Nephron progenitor cell (in vitro differentiated cells): ENCODE data around the gene SPINK9.
"Not testable (repeated sequence)": the region's sequence is repeated elsewhere in the genome, so short reads cannot be mapped to it uniquely, and the experiment has no call there.

Source experiments
- DNase-seq: peaks from one replicate; pipeline ENCODE4 v3.0.0; 2021
- H3K27ac Mint-ChIP-seq: 2 replicates; pipeline ENCODE4 v1.8.0; 2021; ENCODE audit warnings: mild to moderate bottlenecking, moderate library complexity, mixed read lengths
- H3K27me3 Mint-ChIP-seq: 2 replicates; pipeline ENCODE4 v1.8.0; 2021; ENCODE audit warnings: mild to moderate bottlenecking, low read depth, mixed read lengths; ENCODE audit not compliant: poor library complexity
- H3K36me3 Mint-ChIP-seq: 2 replicates; pipeline ENCODE4 v1.8.0; 2021; ENCODE audit warnings: low read depth, mixed read lengths
- H3K4me1 Mint-ChIP-seq: 2 replicates; pipeline ENCODE4 v1.8.0; 2021; ENCODE audit warnings: mixed read lengths
- H3K4me3 Mint-ChIP-seq: 2 replicates; pipeline ENCODE4 v1.8.0; 2021; ENCODE audit warnings: mild to moderate bottlenecking, moderate library complexity, mixed read lengths
- H3K9me3 Mint-ChIP-seq: 2 replicates; pipeline ENCODE4 v1.8.0; 2021; ENCODE audit warnings: mild to moderate bottlenecking, moderate library complexity, mixed read lengths
- CTCF ChIP-seq: fragments of 200-600 bp; sonication (generic); IDR thresholded peaks from 2 replicates; pipeline ENCODE4 v1.5.0; 2021; ENCODE audit warnings: antibody characterized with exemption

Gene SPINK9

GRCh38 chr5:148311484-148311883 lies 23.9 kb upstream of the SPINK9 start:
- peaks cover 19% of the 10 kb centered on the region for H3K9me3 Mint-ChIP-seq
- TF ChIP-seq CTCF, result no peak

GRCh38 chr5:148312153-148312552 lies 23.2 kb upstream of the SPINK9 start, which contains the start of gene SPINK7:
Gene SPINK7 (plus strand): TSS chr5:148312423. CDS start chr5:148312484, 61 bp downstream.
- H3K4me3 Mint-ChIP-seq, result no peak within 1 kb of the TSS
- no peaks in the 10 kb centered on the region for H3K27me3 Mint-ChIP-seq
- H3K9me3 Mint-ChIP-seq, result peaks cover 19% of the 10 kb centered on the region
- peaks cover 3% of the 10 kb centered on the region for H3K4me1 Mint-ChIP-seq
- no peak for TF ChIP-seq CTCF
- DNase-seq, result no peak
- peaks cover 14% of the 10 kb centered on the region for H3K36me3 Mint-ChIP-seq
- H3K27ac Mint-ChIP-seq, result no peak within 1 kb of the TSS

More at GRCh38 chr5:148311484-148311883, 23.9 kb upstream of the SPINK9 start:
- H3K27ac Mint-ChIP-seq, result no peak overlapping the region
- H3K4me1 Mint-ChIP-seq, result peaks cover 3% of the 10 kb centered on the region
- no peaks in the 10 kb centered on the region for H3K27me3 Mint-ChIP-seq
- no peak for DNase-seq
- peaks cover 14% of the 10 kb centered on the region for H3K36me3 Mint-ChIP-seq
- no peak overlapping the region for H3K4me3 Mint-ChIP-seq

- Mint-ChIP-seq H3K36me3 (peaks cover 7% of the 10 kb centered on the region), H3K27ac (no peak overlapping the region), H3K4me1 (peaks cover 3% of the 10 kb centered on the region), H3K9me3 (peaks cover 11% of the 10 kb centered on the region), H3K4me3 (no peak overlapping the region), H3K27me3 (no peaks in the 10 kb centered on the region)
- TF ChIP-seq CTCF, result no peak
- no peak for DNase-seq
Observed at GRCh38 chr5:148314187-148314586, 21.2 kb upstream of the SPINK9 start.

GRCh38 chr5:148314731-148315130 lies 20.6 kb upstream of the SPINK9 start:
- H3K9me3 Mint-ChIP-seq, result peaks cover 9% of the 10 kb centered on the region
- H3K36me3 Mint-ChIP-seq, result peaks cover 5% of the 10 kb centered on the region
- no peak overlapping the region for H3K27ac Mint-ChIP-seq
- H3K4me1 Mint-ChIP-seq, result peaks cover 5% of the 10 kb centered on the region
- no peaks in the 10 kb centered on the region for H3K27me3 Mint-ChIP-seq
- TF ChIP-seq CTCF, result no peak
- no peak for DNase-seq
- no peak overlapping the region for H3K4me3 Mint-ChIP-seq

- H3K36me3 Mint-ChIP-seq, H3K27ac Mint-ChIP-seq, H3K4me1 Mint-ChIP-seq, DNase-seq, H3K27me3 Mint-ChIP-seq: not testable (repeated sequence)
- Mint-ChIP-seq H3K9me3 (peaks cover 11% of the 10 kb centered on the region), H3K4me3 (peak overlapping the region; percentile 82)
Observed at GRCh38 chr5:148320011-148320963, 15.1 kb upstream of the SPINK9 start.

- Mint-ChIP-seq H3K9me3 (peaks cover 25% of the 10 kb centered on the region), H3K4me1 (no peaks in the 10 kb centered on the region), H3K4me3 (no peak overlapping the region), H3K36me3 (peaks cover 11% of the 10 kb centered on the region), H3K27ac (no peak overlapping the region), H3K27me3 (no peaks in the 10 kb centered on the region)
- no peak for DNase-seq
- TF ChIP-seq CTCF, result no peak
Observed at GRCh38 chr5:148333262-148333849, 2.0 kb upstream of the SPINK9 start.
